HepG2 (cell line): ENCODE data around the gene SPNS3. TPM values are rescaled to one million over a fixed set of nuclear protein-coding genes. Genes with fewer than 3 reads are reported as not detected.

Experiments
- ADNP ChIP-seq: sonication (generic); formaldehyde crosslinking; IDR thresholded peaks from 2 replicates; pipeline ENCODE4 v1.4.0; 2020; ENCODE audit warnings: missing genetic modification reagents
- IRF2 ChIP-seq: IDR thresholded peaks from 2 replicates; pipeline ENCODE4 v1.6.1; 2018; ENCODE audit warnings: missing genetic modification reagents, missing compliant biosample characterization
- KDM2A ChIP-seq: sonication (generic); formaldehyde crosslinking; IDR thresholded peaks from 2 replicates; pipeline ENCODE4 v1.4.0; 2020; ENCODE audit warnings: low read depth, missing genetic modification reagents, borderline replicate concordance
- KMT2A ChIP-seq: sonication (generic); formaldehyde crosslinking; IDR thresholded peaks from 2 replicates; pipeline ENCODE4 v1.4.0; 2020; ENCODE audit warnings: missing genetic modification reagents
- MEIS2 ChIP-seq: sonication (generic); formaldehyde crosslinking; IDR thresholded peaks from 2 replicates; pipeline ENCODE4 v1.9.0; 2021; ENCODE audit warnings: mild to moderate bottlenecking, missing genetic modification reagents
- NFKB2 ChIP-seq: sonication (generic); formaldehyde crosslinking; IDR thresholded peaks from 2 replicates; pipeline ENCODE4 v1.4.0; 2020; ENCODE audit warnings: missing genetic modification reagents, borderline replicate concordance
- RAD21 ChIP-seq: fragments of 450-650 bp; formaldehyde crosslinking; IDR thresholded peaks from 2 replicates; pipeline ENCODE4 v1.5.0; 2020; ENCODE audit warnings: mild to moderate bottlenecking
- SCMH1 ChIP-seq: sonication (generic); formaldehyde crosslinking; IDR thresholded peaks from 2 replicates; pipeline ENCODE4 v1.9.0; 2021; ENCODE audit warnings: missing genetic modification reagents, mild to moderate bottlenecking, borderline replicate concordance
- SMC3 ChIP-seq: IDR thresholded peaks from 2 replicates; pipeline ENCODE4 v1.6.1; 2011; ENCODE audit warnings: low read length, improper control_type of control experiment
- SP5 ChIP-seq: IDR thresholded peaks from 2 replicates; pipeline ENCODE4 v1.6.1; 2016; ENCODE audit warnings: low read depth, borderline replicate concordance
- ZMYM3 ChIP-seq: sonication (generic); formaldehyde crosslinking; IDR thresholded peaks from 2 replicates; pipeline ENCODE4 v1.5.1; 2020; ENCODE audit warnings: mild to moderate bottlenecking, missing genetic modification reagents
- ZNF451 ChIP-seq: sonication (generic); formaldehyde crosslinking; IDR thresholded peaks from 2 replicates; pipeline ENCODE4 v1.5.0; 2020; ENCODE audit warnings: mild to moderate bottlenecking, missing genetic modification reagents
- ZNF547 ChIP-seq: sonication (generic); formaldehyde crosslinking; IDR thresholded peaks from 2 replicates; pipeline ENCODE4 v1.5.1; 2020; ENCODE audit warnings: mild to moderate bottlenecking, missing genetic modification reagents
- ZNF619 ChIP-seq: sonication (generic); formaldehyde crosslinking; IDR thresholded peaks from 2 replicates; pipeline ENCODE4 v1.4.0; 2020; ENCODE audit warnings: mild to moderate bottlenecking, missing genetic modification reagents
- ZNF629 ChIP-seq: sonication (generic); formaldehyde crosslinking; conservative IDR thresholded peaks from 2 replicates; pipeline ENCODE4 v1.5.0; 2020; ENCODE audit warnings: missing genetic modification reagents
- polyA plus RNA-seq, 8 experiments: library from polyadenylated mRNA; depleted of rRNA in 3 of 8; stranded (reverse) in 7 of 8; unstranded in 1 of 8; fragments of >200 nt; fragmentation: Illumina TruSeq in 4 of 8; extraction: Trizol in 4 of 8; gene quantifications; 2 replicates each; pipeline versions ENCODE4 v1.2.1 to v1.2.3, GENCODE V29; 2011 to 2016; ENCODE audit warnings: low read depth in 4 of 8, missing spikeins in 1 of 8, mixed read lengths in 1 of 8; ENCODE audit not compliant: insufficient read depth in 1 of 8
- total RNA-seq, 5 experiments: library from RNA; depleted of rRNA; stranded (reverse); fragments of >200 nt; fragmentation: Illumina TruSeq; extraction: Trizol; gene quantifications; 2 replicates each; pipeline ENCODE4 v1.2.3, GENCODE V29; 2016; ENCODE audit warnings: low read depth in 1 of 5
- TF ChIP-seq, protein P1 (sequence below): sonication (generic); formaldehyde crosslinking; IDR thresholded peaks from 2 replicates; pipeline ENCODE4 v1.5.0; 2020; ENCODE audit warnings: mild to moderate bottlenecking, missing genetic modification reagents, borderline replicate concordance
- TF ChIP-seq, protein P2 (sequence below): sonication (generic); formaldehyde crosslinking; IDR thresholded peaks from 2 replicates; pipeline ENCODE4 v1.9.0; 2022; ENCODE audit warnings: missing genetic modification reagents, mild to moderate bottlenecking, borderline replicate concordance
- TF ChIP-seq, protein P3 (sequence below): sonication (generic); formaldehyde crosslinking; IDR thresholded peaks from 2 replicates; pipeline ENCODE4 v1.8.1; 2023; ENCODE audit warnings: mild to moderate bottlenecking, missing genetic modification reagents
- TF ChIP-seq, protein P4 (sequence below): sonication (generic); formaldehyde crosslinking; conservative IDR thresholded peaks from 2 replicates; pipeline ENCODE4 v1.4.0; 2020; ENCODE audit warnings: missing genetic modification reagents

Gene SPNS3
- total and polyA plus RNA-seq, 2 of the 13 experiments (the other 11 are each of a cell fraction or from before 2014, with no cell fraction given), result not detected

DNA sequence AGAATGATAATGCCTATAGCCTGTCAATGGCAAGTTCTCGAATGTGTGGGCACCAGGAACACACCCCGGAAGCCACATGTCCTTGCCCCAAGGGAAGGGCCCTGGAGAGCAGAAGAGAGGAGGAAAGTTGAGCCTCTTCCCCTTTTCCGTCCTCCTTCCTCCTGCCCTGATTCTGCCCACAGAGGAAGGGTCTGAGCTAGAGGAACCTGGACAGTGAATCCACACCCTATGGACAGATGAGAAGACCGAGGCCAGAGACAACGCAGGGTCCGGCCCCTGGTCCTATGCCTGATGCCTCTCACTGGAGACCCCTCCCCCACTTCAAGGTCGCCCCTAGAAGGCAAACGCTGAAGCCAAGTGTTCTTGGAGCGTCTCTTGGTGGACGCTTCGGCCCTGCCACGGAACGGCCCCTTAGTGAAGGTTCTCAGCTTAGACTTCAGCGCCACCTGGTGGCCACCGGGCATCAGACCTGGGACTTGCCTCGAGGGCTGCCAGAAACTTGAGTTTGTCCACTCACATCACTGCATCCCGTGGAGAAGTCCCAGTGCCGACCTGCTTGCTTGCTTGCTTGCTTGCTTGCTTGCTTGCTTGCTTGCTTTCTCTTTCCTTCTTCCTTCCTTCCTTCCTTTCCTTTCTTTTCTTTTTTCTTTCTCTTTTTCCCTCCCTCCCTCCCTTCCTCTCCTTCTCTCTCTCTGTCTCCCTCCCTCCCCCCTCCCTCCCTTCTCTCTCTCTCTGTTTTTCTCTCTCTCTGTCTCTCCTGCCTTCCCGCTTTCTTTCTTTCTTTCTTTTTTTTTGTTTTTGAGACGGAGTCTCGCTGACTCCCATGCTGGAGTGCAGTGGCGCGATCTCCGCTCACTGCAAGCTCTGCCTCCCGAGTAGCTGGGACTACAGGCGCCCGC lies 20.6 kb upstream of the SPNS3 start (continued):
- TF ChIP-seq SCMH1 (CRISPR knock-in tag), result no peak
- TF ChIP-seq NFKB2 (CRISPR knock-in tag), result peak; percentile 26; the same call in 1 of the 2 replicates
- TF ChIP-seq MEIS2 (CRISPR knock-in tag), result no peak
- peak; percentile 65; the same call in 1 of the 2 replicates for TF ChIP-seq KDM2A (CRISPR knock-in tag)
- TF ChIP-seq ZMYM3, result peak; percentile 95
- TF ChIP-seq ZNF451 (CRISPR knock-in tag), result no peak
- peak; percentile 95 for TF ChIP-seq ZNF629 (CRISPR knock-in tag)
- TF ChIP-seq SMC3, result peak; percentile 66
- peak; percentile 46; the same call in 1 of the 2 replicates for TF ChIP-seq KMT2A
- TF ChIP-seq IRF2 (CRISPR knock-in tag), result 0 out of 2 replicates have a peak, but pooled peaks have one; percentile 25
- TF ChIP-seq, protein P1, sequence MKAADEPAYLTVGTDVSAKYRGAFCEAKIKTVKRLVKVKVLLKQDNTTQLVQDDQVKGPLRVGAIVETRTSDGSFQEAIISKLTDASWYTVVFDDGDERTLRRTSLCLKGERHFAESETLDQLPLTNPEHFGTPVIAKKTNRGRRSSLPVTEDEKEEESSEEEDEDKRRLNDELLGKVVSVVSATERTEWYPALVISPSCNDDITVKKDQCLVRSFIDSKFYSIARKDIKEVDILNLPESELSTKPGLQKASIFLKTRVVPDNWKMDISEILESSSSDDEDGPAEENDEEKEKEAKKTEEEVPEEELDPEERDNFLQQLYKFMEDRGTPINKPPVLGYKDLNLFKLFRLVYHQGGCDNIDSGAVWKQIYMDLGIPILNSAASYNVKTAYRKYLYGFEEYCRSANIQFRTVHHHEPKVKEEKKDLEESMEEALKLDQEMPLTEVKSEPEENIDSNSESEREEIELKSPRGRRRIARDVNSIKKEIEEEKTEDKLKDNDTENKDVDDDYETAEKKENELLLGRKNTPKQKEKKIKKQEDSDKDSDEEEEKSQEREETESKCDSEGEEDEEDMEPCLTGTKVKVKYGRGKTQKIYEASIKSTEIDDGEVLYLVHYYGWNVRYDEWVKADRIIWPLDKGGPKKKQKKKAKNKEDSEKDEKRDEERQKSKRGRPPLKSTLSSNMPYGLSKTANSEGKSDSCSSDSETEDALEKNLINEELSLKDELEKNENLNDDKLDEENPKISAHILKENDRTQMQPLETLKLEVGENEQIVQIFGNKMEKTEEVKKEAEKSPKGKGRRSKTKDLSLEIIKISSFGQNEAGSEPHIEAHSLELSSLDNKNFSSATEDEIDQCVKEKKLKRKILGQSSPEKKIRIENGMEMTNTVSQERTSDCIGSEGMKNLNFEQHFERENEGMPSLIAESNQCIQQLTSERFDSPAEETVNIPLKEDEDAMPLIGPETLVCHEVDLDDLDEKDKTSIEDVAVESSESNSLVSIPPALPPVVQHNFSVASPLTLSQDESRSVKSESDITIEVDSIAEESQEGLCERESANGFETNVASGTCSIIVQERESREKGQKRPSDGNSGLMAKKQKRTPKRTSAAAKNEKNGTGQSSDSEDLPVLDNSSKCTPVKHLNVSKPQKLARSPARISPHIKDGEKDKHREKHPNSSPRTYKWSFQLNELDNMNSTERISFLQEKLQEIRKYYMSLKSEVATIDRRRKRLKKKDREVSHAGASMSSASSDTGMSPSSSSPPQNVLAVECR (CRISPR knock-in tag), result no peak
- TF ChIP-seq, protein P2, sequence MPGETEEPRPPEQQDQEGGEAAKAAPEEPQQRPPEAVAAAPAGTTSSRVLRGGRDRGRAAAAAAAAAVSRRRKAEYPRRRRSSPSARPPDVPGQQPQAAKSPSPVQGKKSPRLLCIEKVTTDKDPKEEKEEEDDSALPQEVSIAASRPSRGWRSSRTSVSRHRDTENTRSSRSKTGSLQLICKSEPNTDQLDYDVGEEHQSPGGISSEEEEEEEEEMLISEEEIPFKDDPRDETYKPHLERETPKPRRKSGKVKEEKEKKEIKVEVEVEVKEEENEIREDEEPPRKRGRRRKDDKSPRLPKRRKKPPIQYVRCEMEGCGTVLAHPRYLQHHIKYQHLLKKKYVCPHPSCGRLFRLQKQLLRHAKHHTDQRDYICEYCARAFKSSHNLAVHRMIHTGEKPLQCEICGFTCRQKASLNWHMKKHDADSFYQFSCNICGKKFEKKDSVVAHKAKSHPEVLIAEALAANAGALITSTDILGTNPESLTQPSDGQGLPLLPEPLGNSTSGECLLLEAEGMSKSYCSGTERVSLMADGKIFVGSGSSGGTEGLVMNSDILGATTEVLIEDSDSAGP, result peak; percentile 24; the same call in 1 of the 2 replicates
- 0 out of 2 replicates have a peak, but pooled peaks have one; percentile 51 for TF ChIP-seq ADNP
- no peak for TF ChIP-seq SP5
- TF ChIP-seq ZNF619 (CRISPR knock-in tag), result 0 out of 2 replicates have a peak, but pooled peaks have one; percentile 52
- TF ChIP-seq, protein P3, sequence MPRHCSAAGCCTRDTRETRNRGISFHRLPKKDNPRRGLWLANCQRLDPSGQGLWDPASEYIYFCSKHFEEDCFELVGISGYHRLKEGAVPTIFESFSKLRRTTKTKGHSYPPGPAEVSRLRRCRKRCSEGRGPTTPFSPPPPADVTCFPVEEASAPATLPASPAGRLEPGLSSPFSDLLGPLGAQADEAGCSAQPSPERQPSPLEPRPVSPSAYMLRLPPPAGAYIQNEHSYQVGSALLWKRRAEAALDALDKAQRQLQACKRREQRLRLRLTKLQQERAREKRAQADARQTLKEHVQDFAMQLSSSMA (CRISPR knock-in tag), result peak; percentile 38; the same call in 1 of the 2 replicates
- TF ChIP-seq RAD21, result peak; percentile 94
- TF ChIP-seq, protein P4, sequence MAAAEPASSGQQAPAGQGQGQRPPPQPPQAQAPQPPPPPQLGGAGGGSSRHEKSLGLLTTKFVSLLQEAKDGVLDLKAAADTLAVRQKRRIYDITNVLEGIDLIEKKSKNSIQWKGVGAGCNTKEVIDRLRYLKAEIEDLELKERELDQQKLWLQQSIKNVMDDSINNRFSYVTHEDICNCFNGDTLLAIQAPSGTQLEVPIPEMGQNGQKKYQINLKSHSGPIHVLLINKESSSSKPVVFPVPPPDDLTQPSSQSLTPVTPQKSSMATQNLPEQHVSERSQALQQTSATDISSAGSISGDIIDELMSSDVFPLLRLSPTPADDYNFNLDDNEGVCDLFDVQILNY (CRISPR knock-in tag), result no peak
- peak; percentile 34; the same call in 1 of the 2 replicates for TF ChIP-seq ZNF547 (CRISPR knock-in tag)
